Measurements from ENCODE around the gene PAX7. TPM values are rescaled to one million over a fixed set of nuclear protein-coding genes. Genes with fewer than 3 reads are reported as not detected.

Gene PAX7
- total and polyA plus RNA-seq, 2 donors (not counting 1 experiment from before 2014, with no cell fraction given) = not detected

DNA sequence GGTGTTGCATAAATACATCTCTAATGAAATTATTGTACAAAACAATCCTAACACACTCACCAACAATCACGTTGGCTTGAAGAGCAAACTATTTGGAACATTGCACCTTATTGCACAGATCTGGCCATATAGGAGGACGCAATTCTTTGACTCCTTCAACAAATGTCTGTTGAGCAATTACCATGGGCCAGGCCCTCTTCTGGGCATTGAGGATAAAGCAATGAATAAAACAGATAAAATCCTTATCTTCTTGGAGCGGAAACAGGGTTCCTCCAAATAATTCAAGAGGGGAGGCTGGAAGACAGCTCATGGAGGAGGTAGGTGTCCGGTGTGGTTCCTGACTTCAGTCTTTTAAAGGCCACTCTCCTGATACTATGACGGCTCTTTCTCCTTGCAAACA is 43.3 kb downstream of the PAX7 start:
- Histone ChIP-seq H3K4me3 (ENCODE audit: control extremely low read depth in 1 of 5, extremely low read depth in 1 of 5, insufficient read depth in 1 of 5, low read depth in 2 of 5, low read length in 4 of 5) (no peak overlapping the region), H3K4me1 (ENCODE audit: control insufficient read depth in 2 of 2, insufficient read depth in 2 of 2, low read length in 2 of 2) (no peaks in the 10 kb centered on the region), H3K9me3 (ENCODE audit: control extremely low read depth in 1 of 3, control insufficient read depth in 2 of 3, insufficient read depth in 1 of 3, low read length in 2 of 3) (no peaks in the 10 kb centered on the region), H3K36me3 (replicated peaks in 1 of 2; ENCODE audit: control extremely low read depth in 1 of 2, control insufficient read depth in 1 of 2, extremely low read depth in 1 of 2, insufficient read depth in 2 of 2, low read length in 1 of 2) (no peaks in the 10 kb centered on the region), H3K27me3 (replicated peaks in 1 of 4; ENCODE audit: control extremely low read depth in 1 of 4, control insufficient read depth in 3 of 4, insufficient read depth in 4 of 4, low read length in 3 of 4) (no peaks in the 10 kb centered on the region), H3K9ac (ENCODE audit: low read length) (no peak overlapping the region), H2AFZ (ENCODE audit: insufficient read depth, low read depth, low read length, poor library complexity, severe bottlenecking) (no peak overlapping the region), H3K4me2 (replicated peaks; ENCODE audit: low read depth, low read length, poor library complexity, severe bottlenecking) (no peak overlapping the region), H3K27ac (ENCODE audit: low read length in 2 of 2) (no peak overlapping the region), H3K79me2 (ENCODE audit: control insufficient read depth, insufficient read depth, low read length) (no peaks in the 10 kb centered on the region), H4K20me1 (ENCODE audit: control insufficient read depth, insufficient read depth, low read length, poor library complexity, severe bottlenecking) (no peaks in the 10 kb centered on the region)
- peaks cover 29% of the 10 kb centered on the region for H3K27me3 Mint-ChIP-seq
- POLR2A ChIA-PET = no interaction called here
- CTCF ChIA-PET = no interaction called here
- no CpG with 5 or more reads among the region's 5 CpGs for WGBS (ENCODE audit: insufficient coverage)
- ATAC-seq (ENCODE audit: low read depth) = no peak
- no peak for TF ChIP-seq CTCF (IDR thresholded peaks at IDR 0.05)
- no peak for TF ChIP-seq EZH2 (IDR thresholded peaks at IDR 0.05; ENCODE audit: borderline replicate concordance, insufficient read depth, low read depth, low read length, poor library complexity, severe bottlenecking)
- no peak overlapping the region for H3K27ac Mint-ChIP-seq
- H3K4me1 Mint-ChIP-seq = no peaks in the 10 kb centered on the region
- no peak for DNase-seq
- intact Hi-C loops (cut with micrococcal nuclease) = no loop called here
- no peaks in the 10 kb centered on the region for H3K9me3 Mint-ChIP-seq (ENCODE audit: insufficient read depth)
- H3K4me3 Mint-ChIP-seq = no peak overlapping the region

DNA sequence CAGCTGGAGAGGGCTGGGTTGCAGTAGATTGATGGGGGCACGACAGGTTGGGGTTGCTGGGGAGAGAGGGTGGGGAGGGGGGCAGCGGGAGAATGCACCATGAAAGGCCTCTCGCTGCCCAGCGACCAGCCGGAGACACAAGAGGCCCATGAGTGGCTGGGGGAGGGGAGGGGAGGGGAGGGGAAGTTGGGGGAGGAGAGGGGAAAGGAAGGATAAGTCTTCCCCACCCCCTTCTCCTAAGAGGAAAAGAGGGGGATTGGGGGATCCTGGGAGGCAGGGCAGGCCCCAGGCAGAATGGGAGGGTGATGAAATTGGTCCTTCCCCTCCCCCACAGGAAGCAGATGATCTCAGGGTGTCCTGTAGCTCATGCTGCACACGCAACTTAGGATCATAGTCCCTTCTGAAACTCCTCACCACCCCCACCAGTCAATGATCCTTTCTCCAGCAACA is 45.7 kb downstream of the PAX7 start:
- H3K9ac ChIP-seq (ENCODE audit: low read length) = no peak overlapping the region
- ChIA-PET POLR2A (no interaction called here), CTCF (no interaction called here)
- 38% methylated on average over 1 of the region's 6 CpGs for WGBS (ENCODE audit: insufficient coverage)
- intact Hi-C loops (cut with micrococcal nuclease) = no loop called here
- H3K4me1 ChIP-seq (ENCODE audit: control insufficient read depth in 2 of 2, insufficient read depth in 2 of 2, low read length in 2 of 2) = no peaks in the 10 kb centered on the region
- no peak overlapping the region for H3K27ac Mint-ChIP-seq
- no peak for TF ChIP-seq CTCF (IDR thresholded peaks at IDR 0.05)
- no peak for TF ChIP-seq EZH2 (IDR thresholded peaks at IDR 0.05; ENCODE audit: borderline replicate concordance, insufficient read depth, low read depth, low read length, poor library complexity, severe bottlenecking)
- H3K4me1 Mint-ChIP-seq = no peaks in the 10 kb centered on the region
- H3K27ac ChIP-seq (ENCODE audit: low read length in 2 of 2) = no peak overlapping the region
- H3K4me3 ChIP-seq (ENCODE audit: control extremely low read depth in 1 of 5, extremely low read depth in 1 of 5, insufficient read depth in 1 of 5, low read depth in 2 of 5, low read length in 4 of 5) = no peak overlapping the region
- ATAC-seq (ENCODE audit: low read depth) (no peak), DNase-seq (no peak)
- H4K20me1 ChIP-seq (ENCODE audit: control insufficient read depth, insufficient read depth, low read length, poor library complexity, severe bottlenecking) = no peaks in the 10 kb centered on the region
- no peak overlapping the region for H3K4me3 Mint-ChIP-seq
- H2AFZ ChIP-seq (ENCODE audit: insufficient read depth, low read depth, low read length, poor library complexity, severe bottlenecking) = no peak overlapping the region
- no peaks in the 10 kb centered on the region for H3K27me3 ChIP-seq (replicated peaks in 1 of 4; ENCODE audit: control extremely low read depth in 1 of 4, control insufficient read depth in 3 of 4, insufficient read depth in 4 of 4, low read length in 3 of 4)
- peaks cover 34% of the 10 kb centered on the region for H3K27me3 Mint-ChIP-seq
- no peaks in the 10 kb centered on the region for H3K9me3 ChIP-seq (ENCODE audit: control extremely low read depth in 1 of 3, control insufficient read depth in 2 of 3, insufficient read depth in 1 of 3, low read length in 2 of 3)
- no peaks in the 10 kb centered on the region for H3K36me3 ChIP-seq (replicated peaks in 1 of 2; ENCODE audit: control extremely low read depth in 1 of 2, control insufficient read depth in 1 of 2, extremely low read depth in 1 of 2, insufficient read depth in 2 of 2, low read length in 1 of 2)
- no peaks in the 10 kb centered on the region for H3K79me2 ChIP-seq (ENCODE audit: control insufficient read depth, insufficient read depth, low read length)
- H3K9me3 Mint-ChIP-seq (ENCODE audit: insufficient read depth) = no peaks in the 10 kb centered on the region
- no peak overlapping the region for H3K4me2 ChIP-seq (replicated peaks; ENCODE audit: low read depth, low read length, poor library complexity, severe bottlenecking)

Measured in B cell (primary cell).